Right ventricle myocardium superior (tissue), 1 donor: Measurements from ENCODE around the gene TXNDC17. TPM values are rescaled to one million over a fixed set of nuclear protein-coding genes. Genes with fewer than 3 reads are reported as not detected.
A peak's percentile ranks its signal among the peaks of the same experiment; 100 is the strongest.
"Not testable (repeated sequence)": the region's sequence is repeated elsewhere in the genome, so short reads cannot be mapped to it uniquely, and the experiment has no call there.

ENCODE experiments used
- ATAC-seq: fragments of 200-7000 bp; cut with Tn5 transposase; one replicate; pipeline ENCODE4 v1.9.1; 2020; ENCODE audit warnings: mild to moderate bottlenecking; ENCODE audit not compliant: poor library complexity
- DNase-seq: peaks from one replicate; pipeline ENCODE4 v3.0.0-alpha.2; 2020
- intact Hi-C: fragments of 100-400 bp; cut with DNase I; formaldehyde crosslinking; loops from one replicate; pipeline ENCODE4 v1.11.2; 2022
- long read RNA-seq: library from polyadenylated mRNA; unstranded; transcript quantifications from one replicate; pipeline ENCODE4 v2.0.0, GENCODE V29; 2021
- total RNA-seq: library from RNA; stranded (reverse); fragmentation: NEBNext Ultra II Directional; extraction: Animal tissue kit (Norgen Biotek cat#: 25700); gene quantifications from one replicate; pipeline ENCODE4 v1.2.1, GENCODE V29; 2021
- donor health status: DM: no; HTN: yes; CAD: no; lungs with severe emphysema.

Gene TXNDC17
- 44.5 TPM for total RNA-seq
- long read RNA-seq, transcript TXNDC17-201 (4 exons, 2,219 nt) = major isoform, 24 of 26 reads
- long read RNA-seq, partial matches to known transcripts = 0 of 26 reads
- long read RNA-seq, other reads (novel, unspliced or antisense) = 0 of 26 reads

DNA sequence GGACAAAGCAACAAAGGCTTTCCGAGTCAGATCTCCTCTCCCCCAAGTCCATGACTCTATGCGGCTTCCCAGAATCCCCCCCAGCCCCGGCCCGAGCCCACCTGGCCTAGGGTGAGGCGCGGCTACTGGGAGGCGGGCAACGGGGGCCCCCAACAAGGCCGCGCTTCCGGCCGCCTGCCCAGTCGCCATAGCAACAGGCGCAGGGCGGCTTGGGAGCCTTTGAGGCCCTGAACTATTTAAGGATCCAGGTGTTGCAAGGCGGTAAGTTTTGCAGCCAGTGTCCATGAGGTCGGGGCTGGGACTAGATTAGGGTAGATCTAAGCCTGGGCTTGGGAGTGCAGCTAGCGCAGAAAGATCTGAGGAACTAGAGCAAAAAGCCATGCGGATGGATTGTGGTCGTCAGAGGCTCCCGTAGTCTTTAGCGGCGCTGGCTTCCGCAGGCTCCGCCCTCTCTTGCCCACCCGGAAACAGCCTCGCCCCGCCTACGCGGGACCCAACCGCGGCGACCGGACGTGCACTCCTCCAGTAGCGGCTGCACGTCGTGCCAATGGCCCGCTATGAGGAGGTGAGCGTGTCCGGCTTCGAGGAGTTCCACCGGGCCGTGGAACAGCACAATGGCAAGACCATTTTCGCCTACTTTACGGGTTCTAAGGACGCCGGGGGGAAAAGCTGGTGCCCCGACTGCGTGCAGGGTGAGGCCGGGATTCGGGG is at the start of gene TXNDC17, which contains the start of gene KIAA0753:
TXNDC17 (plus strand) TSS at position 525 of the 711 bp plus-strand sequence; CDS start at position 548, 23 bp downstream.
KIAA0753 (minus strand) TSS at position 176 of the 711 bp plus-strand sequence. CDS start 5,608 bp downstream, outside the sequence.
- DNase-seq (peak; percentile 96), ATAC-seq (peak; percentile 98)
- intact Hi-C loops = no loop called here

DNA sequence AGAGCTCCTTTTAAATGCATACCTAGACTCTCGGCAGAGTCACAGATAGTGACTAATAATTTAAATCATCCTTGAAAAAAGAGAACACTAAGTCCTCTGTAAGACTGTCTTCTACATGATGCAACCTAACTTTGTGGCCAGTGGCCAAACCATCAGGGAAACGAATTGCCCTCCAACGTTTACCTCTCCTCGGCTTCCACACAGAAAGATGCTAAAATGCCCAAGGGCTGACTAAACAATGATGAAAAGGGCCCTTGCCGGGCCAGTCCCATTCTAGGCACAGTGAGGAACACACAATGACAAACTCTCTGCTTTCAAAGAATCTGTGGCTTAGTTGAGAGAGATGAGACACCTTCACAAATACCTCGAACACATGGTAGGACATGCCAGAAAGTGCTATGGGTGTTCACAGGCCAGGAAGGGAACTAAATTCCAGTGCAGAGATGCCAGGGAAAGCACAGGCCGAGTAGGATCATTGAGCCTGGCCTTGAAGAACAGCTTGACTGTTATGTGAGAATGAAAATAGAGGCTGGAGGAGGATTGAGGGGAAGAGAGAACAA is 49.2 kb upstream of the TXNDC17 start:
- ATAC-seq = no peak
- intact Hi-C loops = loop anchor here (10.0 kb wide), 1 partner anchor 107 kb away; no protein-coding TSS in a partner anchor
- DNase-seq = no peak

DNA sequence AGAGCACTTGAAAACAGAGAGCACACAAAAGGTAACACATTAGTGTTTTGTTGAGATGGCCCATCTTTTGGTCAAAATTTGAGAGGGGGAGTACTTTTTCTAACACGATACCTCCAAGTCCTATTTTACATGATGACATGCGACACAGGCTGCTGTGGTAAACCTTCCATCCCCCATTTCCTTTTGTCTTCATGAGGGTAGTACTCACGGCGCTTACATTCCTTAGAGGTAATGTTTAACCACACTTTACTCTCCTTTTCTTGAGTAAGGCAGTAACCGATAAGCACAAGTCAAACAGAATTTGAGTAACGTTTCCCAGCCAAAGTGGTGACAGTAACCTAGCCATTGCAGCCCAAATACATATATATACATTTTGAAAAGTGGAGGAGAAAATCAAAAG is 48.7 kb upstream of the TXNDC17 start:
- DNase-seq = no peak
- intact Hi-C loops = loop anchor here (10.0 kb wide), 1 partner anchor 107 kb away; no protein-coding TSS in a partner anchor

DNA sequence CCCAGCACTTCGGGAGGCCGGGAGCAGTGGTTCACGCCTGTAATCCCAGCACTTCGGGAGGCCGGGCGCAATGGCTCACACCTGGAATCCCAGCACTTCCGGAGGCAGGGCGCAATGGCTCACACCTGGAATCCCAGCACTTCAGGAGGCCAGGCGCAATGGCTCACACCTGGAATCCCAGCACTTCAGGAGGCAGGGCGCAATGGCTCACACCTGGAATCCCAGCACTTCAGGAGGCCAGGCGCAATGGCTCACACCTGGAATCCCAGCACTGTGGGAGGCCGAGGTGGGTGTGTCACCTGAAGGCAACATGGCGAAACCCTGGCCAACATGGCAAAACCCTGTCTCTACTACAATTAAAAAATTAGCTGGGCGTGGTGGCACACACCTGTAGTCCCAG is 47.5 kb upstream of the TXNDC17 start:
- DNase-seq, ATAC-seq: not testable (repeated sequence)
- intact Hi-C loops = loop anchor here (10.0 kb wide), 1 partner anchor 109 kb away; no protein-coding TSS in a partner anchor

More for the DNA sequence above, 48.7 kb upstream of the TXNDC17 start:
- ATAC-seq = no peak

DNA sequence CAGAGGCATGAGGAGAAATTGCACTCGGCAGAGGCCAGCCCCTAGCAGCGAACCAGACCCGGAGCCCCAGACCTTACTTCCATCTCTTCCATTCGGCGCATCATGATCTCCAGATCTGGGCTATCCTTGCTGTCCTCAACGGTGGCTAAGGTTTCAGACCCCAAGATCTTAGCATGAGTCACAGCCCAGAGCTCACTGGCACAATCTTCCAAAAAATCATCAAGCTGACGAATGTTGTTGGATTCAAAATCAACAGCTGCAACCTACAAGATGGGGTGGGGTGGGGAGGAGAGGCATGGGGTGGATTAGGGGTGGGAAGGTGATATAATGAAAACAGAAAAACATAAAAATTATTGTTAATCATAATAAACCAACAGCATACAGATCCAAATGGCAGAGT is 44.8 kb upstream of the TXNDC17 start:
- ATAC-seq (no peak), DNase-seq (no peak)
- intact Hi-C loops = loop anchor here (10.0 kb wide), 1 partner anchor 111 kb away; no protein-coding TSS in a partner anchor

DNA sequence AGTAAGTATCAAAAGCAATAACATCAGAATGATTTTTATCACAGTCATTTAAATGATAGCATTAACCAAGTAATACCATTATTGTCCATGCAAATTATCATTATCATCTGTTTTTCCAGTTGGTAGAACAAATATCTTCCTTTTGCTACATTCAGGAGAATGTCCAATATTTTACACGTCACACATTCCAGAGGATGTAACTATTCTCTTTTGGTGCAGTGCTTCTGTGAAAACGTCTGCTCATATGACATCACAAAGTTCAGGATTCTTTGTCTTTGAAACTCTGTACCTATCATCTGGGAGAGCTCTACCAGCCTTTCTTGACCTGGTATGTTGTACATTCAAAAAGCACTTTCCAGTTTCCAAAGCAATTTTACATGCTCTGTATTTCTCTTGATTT is 44.3 kb upstream of the TXNDC17 start:
- no peak for ATAC-seq

DNA sequence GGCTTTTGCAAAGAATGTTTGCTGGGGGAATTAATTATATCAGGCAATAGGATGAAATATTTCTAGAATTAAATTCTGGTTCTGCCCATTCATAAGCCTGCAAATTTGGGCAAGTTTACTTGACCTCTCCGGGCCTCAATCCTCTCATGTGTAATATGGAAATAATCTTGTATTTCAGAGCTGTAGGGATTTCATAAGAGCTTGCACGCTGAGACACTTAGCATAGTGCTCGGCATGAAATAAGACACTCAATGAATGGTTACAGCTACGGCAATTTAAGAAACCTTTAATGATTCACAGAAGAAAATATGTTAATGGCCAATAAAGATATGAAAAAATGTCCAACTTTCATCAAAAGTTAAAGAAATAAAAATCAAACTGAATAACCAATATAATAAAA is 43.9 kb upstream of the TXNDC17 start:
- intact Hi-C loops = loop anchor here (10.0 kb wide), 1 partner anchor 112 kb away; no protein-coding TSS in a partner anchor
- no peak for DNase-seq
- no peak for ATAC-seq

More for the DNA sequence above, 44.3 kb upstream of the TXNDC17 start:
- DNase-seq = no peak
- intact Hi-C loops = loop anchor here (10.0 kb wide), 1 partner anchor 112 kb away; no protein-coding TSS in a partner anchor

DNA sequence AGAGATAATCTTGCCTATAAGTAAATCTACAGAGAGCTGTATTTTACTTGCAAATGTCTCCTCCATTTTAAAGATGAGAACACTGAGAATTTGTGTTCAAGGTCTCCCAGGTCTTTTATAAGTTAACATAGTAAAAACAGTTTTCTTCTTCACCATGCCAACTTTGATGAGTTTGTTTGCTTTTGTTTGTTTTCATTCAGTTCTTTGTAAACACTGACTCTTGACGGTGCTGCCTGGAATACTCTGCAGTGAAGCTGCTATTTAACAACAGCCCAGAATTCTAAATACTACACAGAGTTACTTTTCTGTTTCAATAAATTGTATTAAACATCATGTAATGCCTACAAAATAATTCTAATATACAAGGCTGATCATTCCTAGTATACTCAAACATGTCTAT is 43.1 kb upstream of the TXNDC17 start:
- intact Hi-C loops = loop anchor here (10.0 kb wide), 1 partner anchor 113 kb away; no protein-coding TSS in a partner anchor
- no peak for ATAC-seq
- DNase-seq = no peak

DNA sequence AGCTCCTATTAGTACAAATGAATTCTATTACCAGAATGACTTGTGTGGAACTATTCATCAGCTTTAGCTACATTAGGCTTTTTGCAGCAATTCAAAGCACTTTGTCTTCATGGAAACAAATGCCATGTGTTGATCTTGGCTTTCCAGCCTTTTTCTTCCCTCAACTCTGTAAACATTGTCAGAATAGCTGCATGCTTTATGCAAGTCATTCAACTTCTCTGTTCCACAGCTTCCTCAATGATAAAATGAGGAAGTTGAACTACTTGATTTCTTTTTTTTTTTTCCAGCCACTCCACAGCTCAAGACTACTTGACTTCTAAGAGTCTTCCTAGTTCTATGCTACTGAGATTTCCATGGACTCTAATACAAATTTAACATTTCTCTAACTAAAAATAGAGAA is 41.5 kb upstream of the TXNDC17 start:
- intact Hi-C loops = loop anchor here (10.0 kb wide), 1 partner anchor 115 kb away; no protein-coding TSS in a partner anchor
- DNase-seq = no peak
- ATAC-seq = peak; percentile 53

DNA sequence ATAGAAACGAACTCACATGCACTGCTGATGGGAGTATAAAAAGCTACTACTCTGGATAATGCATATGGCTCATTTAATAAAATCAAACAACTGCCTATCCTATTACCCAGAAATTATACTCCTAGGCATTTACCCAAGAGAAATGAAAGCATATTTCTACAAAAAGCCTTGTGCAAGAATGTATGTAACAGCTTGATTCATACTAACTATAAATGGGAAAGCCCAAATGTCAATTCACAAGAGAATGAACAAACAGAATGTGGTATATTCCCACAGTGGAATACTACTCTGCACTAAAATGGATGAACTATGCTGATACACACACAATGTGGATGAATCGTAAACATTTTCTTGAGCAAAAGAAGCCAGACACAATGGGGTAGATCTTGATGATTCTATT is 38.7 kb upstream of the TXNDC17 start:
- DNase-seq = no peak
- intact Hi-C loops = no loop called here
- no peak for ATAC-seq

DNA sequence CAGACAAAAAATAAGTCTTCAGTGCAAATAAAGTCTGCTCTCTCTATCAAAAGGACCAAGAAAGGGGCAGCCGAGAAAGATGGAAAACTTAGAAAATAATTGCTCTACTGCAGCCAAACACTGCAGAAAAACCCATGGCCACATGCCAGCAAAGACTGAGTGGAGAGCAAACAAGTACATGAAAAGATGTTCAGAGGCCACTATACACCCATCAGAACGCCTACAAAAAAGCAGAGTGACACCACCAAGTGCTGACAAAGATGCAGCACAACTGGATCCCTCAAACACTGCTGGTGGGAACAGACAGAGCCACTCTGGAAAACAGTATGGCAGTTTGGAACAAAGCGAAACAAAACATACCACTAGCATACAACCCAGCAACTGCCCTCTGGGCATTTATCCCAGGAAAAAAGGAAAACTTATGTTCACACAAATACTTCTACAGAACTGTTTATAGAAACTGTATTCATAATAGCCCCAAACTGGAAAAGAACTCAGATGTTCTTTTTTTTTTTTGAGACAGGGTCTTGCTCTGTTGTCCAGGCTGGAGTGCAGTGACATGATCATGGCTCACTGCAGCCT is 37.0 kb upstream of the TXNDC17 start:
- DNase-seq = no peak
- intact Hi-C loops = no loop called here

DNA sequence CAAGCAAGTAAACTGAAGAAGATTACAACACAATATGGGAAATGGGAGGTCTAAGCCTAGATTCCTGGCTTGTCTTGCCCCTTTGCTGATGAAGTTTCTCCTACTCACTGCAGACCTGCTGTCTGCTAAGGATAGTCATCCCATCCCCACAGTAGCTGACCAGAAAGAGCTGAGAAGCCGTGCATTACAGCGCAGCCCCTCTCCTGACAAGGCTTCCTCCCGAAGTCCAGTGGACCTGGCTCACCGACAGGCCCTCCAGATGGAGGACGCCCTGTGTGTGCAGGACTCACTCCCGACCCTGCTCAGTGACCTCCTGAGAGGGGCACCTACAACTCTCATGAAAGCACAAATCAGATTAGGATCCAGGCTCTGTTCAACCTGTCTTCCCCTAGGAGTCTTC is 35.7 kb upstream of the TXNDC17 start:
- DNase-seq (no peak), ATAC-seq (no peak)
- intact Hi-C loops = no loop called here

More for the DNA sequence above, 37.0 kb upstream of the TXNDC17 start:
- no peak for ATAC-seq

DNA sequence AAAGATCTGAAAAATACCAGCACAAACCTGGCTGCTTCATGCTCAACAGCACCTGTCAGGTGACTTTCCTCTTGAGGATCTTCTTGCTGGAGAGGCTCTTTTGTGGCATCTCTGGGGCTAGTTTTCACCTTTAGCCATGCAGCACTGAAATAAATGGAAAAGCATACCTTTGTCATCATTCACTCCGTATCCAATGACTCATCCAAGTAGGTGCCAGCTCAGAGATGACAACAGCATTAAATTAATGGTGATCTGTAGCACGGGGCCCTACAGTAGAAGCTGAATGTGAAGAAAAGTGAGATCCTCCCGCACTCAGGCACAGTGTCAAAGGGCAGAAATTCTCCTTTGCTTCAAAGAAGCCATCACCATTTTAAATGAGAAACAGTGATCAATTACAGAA is 32.5 kb upstream of the TXNDC17 start:
- intact Hi-C loops = no loop called here
- ATAC-seq (no peak), DNase-seq (no peak)

DNA sequence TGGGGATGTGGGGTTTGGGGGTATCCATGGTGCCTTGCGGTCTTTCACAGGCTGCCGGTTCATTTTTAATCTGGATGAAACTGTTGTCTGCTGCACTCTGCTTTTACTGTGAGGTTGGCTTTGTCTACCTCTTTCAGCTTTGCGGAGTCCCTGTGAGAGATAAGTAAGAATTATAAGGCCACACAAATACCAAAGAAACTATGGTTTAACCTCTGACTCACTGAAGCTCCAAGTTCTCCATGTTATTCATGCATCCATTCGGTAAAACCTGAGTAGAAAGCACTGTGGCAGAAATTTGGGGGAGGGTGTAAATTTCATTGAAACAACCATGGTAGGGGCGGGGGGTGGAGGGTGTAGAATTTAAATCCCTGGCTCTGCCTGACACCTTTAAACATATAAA is 30.8 kb upstream of the TXNDC17 start:
- intact Hi-C loops = no loop called here
- no peak for ATAC-seq

DNA sequence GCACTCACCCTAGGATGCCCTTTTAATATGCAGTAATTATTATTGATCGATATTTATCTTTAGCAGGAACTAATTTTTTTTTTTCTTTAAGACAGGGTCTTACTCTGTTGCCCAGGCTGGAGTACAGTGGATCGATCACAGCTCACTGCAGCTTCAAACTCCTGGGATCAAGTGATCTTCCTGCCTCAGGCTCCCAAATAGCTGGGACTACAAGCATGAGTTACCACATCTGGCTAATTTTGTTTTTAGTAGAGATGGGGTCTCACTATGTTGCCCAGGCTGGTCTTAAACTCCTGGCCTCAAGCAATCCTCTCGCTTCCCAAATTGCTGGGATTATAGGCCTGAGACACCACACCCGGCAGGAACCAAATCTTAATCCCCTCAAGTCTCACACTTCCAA is 29.6 kb upstream of the TXNDC17 start:
- intact Hi-C loops = no loop called here
- no peak for DNase-seq
- ATAC-seq = no peak

More for the DNA sequence above, 30.8 kb upstream of the TXNDC17 start:
- no peak for DNase-seq

DNA sequence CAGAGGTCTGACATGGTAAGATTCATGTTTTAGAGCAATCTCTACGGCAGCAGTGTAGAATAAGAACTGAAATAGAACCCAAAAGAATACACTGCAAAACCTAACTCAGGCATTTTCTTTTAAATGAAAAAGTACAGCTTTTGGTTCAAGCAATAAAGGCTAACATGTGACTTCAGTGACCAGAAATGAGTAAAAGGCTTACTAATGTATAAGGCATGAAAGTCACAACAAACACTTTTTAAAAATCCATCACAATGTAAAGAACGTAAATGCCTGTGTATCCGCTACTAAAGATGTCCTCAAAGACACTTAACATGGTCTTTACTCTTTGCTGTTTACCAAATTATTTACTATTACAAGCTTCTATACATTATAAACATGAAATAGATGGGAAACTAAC is 16.9 kb upstream of the TXNDC17 start:
- intact Hi-C loops = no loop called here
- no peak for DNase-seq
- ATAC-seq = no peak

DNA sequence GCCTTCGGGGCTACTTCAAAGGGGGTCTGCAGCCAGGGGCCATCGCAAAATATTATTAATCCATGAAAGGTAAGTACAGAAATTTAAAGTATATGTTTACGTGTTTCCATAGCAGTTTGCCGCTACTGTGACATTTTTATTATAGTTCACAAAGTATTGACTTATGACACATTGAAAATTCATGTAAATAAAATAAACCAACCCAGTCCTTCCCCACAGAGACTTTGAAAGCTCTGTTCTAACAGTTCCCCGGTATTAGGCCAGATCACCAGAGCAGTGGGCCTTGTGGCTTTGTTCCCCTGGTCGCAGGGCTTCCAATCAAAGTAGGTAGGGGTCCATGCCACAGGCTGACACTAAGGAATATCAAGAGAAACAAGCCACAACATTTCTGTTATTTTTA is 14.2 kb upstream of the TXNDC17 start:
- DNase-seq = no peak
- intact Hi-C loops = no loop called here
- ATAC-seq = no peak

DNA sequence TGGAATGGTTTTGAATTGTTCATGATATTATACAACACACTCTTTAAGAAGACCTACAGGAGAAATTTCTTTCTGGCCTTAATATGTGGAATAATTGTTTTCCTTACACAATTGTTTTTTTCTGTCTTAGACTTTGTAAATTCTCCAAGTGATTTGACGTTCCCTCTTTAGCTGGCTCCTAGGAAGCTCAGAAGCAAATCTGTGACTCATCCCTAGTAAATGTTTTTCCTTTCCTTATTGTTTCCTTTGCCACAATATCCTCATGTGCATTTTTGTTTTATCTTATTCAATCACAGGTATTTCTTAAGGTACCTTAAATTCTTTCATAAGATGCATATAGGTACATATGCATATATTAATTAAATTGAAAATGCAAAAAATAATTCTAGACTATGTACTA is 13.8 kb upstream of the TXNDC17 start:
- ATAC-seq = no peak
- intact Hi-C loops = no loop called here
- DNase-seq = no peak

DNA sequence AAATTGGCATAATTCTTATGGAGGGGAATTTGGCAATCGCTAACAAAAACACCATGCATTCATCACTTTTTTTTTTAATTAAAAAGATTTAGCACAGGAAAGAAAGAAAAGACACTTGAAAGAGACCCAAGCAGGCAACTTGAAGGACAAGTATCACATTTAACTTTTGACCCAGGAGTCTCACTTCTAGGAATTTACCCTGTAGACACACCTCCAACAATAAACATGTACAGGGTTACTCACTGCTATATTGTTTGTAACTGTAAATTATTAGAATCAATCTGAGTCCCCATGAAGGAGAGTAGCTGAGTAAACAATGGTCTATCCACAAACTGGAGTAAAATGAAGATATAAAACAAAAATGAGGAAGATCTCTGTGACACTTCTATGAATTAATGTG is 10.5 kb upstream of the TXNDC17 start:
- intact Hi-C loops = no loop called here
- no peak for ATAC-seq
- DNase-seq = no peak
